NCI-H1436 (cell line): Measurements from ENCODE around the gene GTF3C5.
"Not testable (repeated sequence)": the region's sequence is repeated elsewhere in the genome, so short reads cannot be mapped to it uniquely, and the experiment has no call there.

ENCODE experiments used
- DNase-seq: peaks from one replicate; lab custom pipeline; 2025; lab: John Stamatoyannopoulos, UW

The GTF3C5 gene

DNA sequence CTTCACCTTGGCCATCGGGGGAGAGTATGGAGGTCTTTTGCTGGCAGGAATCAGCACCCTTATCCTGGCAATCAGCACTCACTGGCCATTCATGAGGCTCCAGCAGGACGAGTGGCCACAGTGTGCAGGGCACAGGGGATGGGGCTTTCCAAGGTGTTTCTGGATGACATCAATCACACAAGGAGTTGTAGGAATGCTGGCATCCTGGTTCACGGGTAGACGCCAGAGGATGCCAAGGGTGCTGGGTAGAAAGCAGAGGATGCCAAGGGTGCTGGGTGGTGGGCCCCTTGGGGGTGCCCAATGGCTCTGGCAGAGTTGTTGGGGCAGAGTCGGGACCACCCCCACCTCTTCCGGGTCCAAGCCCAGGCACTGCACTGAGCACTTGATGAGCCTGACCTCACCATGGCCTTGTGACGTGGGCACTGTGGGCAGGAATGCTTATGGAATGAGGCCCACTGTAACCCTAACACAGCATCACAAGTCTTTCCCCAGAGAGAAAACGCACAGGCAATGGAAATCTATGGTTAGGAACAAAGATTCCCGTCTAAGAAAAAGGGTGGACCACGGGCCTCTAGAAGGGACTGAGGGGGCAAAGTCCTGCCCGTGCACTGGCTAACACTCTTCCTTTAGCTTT, 60.1 kb downstream of the GTF3C5 start:
- DNase-seq: no peak

DNA sequence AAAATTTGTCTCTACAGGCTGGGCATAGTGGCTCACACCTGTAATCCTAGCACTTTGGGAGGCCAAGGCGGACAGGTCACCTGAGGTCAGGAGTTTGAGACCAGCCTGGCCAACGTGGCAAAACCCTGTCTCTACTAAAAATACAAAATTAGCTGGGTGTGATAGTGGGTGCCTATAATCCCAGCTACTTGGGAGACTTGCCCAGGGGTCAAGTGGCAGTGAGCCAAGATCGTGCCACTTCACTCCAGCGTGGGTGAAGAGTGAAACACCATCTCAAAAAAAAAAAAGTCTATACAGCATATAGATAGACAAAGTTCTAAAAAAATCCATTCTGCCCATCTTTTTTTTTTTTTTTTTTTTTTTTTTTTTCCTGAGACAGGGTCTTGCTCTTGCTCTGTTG, 63.6 kb downstream of the GTF3C5 start:
- DNase-seq: not testable (repeated sequence)

DNA sequence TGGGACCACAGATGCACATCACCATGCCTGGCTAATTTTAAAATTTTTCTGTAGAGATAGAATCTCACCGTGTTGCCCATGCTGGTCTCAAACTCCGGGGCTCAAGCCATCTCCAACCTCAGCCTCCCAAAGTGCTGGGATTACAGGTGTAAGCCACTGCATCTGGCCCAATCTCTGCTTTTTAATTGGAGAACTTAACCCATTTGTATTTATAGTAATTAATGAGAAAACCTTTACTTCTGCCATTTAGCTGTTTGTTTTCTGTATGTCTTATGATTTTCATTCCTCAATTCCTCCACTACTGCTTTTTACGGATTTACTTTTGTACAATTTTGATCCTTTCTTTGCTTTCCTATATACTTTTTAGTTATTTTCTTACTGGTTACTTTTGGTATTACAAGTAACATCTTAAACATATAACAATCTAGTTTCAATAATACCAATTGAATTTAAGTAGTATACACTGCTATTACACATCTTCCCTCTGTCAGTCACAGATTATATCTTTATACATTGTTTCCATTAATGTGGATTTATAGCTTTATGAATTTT, 64.1 kb downstream of the GTF3C5 start:
- DNase-seq: no peak

DNA sequence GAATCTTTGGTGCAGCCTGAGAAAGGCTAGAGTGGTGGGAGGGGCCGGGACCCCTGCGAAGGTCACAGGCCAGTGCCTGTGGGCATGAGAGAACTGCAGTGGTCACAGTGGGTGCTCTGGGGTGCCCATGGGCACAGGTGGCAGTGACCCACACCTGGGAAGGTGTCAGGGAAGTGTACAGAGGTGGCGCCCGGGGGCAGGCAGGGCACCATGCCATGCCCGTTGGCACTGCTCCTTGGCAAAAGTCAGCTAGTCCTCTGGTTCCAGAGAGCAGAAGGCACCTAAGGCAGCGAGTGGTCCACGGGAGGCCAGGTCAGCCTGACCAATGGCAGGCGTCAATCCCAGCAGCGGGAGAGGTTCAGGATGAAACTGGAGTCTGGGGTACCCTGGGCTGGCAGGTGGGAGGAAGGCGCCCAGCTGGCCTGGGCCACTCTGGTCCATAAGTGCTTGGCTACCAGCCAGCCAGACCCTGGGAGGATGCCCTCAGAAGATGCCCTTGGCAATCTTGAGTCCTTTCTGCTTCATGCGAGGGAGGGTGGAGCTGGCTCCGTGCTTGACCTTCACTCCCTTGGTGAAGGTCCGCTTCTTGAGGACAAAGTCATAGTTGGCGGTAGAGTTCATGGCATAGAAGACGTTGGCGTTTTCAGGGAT, 67.4 kb downstream of the GTF3C5 start:
- no peak for DNase-seq

DNA sequence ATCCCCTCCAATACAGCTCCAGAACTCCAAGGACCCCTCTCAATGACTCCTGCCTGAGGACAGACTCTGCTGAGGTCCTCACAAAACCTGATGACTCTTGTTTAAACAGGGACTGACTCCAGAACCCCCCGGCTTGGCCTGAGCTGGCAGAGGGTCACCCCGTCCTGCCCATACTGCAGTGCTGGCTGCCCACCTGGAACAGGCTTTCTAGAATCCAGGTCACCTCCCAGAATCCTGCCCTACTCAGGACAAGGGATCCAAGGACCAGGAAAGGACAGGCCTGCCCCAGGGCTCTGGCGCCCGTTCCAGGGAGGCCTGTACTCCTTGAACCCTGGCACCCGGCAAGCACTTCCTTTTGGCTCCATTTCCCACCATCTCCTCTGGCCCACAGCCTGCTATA, 68.1 kb downstream of the GTF3C5 start:
- DNase-seq: no peak

DNA sequence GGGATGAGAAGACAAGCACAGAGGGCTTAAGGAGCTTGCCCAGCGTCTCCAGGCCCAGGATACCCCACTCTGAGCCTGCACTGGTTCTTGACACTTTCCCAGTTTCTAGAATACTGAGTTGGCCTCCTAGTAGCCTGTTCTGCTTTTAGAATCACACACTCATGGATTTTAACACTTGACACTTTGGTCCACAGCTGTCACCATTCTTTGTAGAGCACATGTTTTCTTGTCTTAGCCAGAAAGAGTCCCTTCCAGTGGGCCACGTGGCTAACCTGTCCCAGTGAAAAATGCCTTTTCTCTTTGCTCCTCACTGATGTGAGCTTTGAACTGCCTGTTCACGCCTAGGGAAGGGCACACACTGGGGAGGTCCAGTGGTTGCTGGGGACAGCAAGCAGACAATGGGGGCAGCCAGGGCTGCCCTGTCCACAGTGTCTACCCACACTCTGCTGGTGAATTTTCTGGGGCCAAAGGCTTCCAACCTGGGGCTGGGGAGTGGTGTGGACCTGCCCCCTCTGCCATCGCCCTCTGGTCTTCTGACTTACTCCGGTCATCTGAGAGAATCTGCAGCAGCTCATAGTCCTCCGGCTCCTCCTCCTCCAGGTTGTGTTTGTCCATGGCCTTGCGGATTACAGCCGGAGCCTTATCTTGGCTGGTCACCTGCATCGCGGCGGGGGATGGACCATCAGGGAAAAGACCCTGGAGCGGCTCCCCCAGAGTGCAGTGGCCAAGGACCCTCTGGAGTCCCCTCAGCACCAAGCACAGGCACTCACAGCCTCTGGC, 69.1 kb downstream of the GTF3C5 start:
- DNase-seq: no peak

DNA sequence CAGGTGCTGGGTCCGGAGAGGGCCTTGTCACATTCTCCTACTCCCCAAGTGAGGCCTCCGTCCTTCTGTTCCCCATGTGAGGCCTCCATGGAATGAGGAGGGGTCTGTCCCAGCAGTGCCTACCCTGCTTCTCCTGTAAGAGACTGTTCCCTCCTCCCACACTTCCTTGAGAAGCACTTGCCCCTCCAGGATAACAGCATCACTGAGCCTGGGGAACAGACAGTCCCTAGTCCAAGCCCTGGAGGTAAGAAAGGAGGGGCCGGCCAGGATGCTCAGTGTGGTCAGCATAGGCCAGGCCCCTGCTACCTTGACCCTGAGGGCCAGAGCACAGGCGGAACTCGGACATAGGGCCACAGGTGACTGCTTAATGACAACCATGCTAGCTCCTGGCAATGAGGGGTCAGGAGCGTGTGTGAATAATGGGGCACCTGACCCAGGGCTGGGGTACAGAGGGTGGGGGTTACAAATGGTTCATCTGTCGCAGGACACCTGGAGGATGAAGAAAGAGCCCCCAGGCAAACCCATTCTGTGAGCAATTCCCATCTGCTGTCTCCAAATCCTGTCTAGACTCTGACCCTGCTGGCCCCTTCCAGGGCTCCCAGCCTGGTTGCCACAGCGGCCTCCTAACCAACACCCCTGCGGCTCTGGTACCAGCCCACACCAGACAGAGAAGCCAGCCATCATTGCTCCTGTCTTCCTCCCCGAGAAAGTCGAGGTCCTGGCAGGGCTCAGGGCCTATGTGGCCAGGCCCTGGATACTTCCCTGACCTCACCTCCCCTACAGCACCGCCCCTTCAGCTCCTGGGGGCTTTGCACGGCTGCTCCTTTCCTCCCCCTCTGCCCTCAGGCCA, 69.9 kb downstream of the GTF3C5 start:
- no peak for DNase-seq

DNA sequence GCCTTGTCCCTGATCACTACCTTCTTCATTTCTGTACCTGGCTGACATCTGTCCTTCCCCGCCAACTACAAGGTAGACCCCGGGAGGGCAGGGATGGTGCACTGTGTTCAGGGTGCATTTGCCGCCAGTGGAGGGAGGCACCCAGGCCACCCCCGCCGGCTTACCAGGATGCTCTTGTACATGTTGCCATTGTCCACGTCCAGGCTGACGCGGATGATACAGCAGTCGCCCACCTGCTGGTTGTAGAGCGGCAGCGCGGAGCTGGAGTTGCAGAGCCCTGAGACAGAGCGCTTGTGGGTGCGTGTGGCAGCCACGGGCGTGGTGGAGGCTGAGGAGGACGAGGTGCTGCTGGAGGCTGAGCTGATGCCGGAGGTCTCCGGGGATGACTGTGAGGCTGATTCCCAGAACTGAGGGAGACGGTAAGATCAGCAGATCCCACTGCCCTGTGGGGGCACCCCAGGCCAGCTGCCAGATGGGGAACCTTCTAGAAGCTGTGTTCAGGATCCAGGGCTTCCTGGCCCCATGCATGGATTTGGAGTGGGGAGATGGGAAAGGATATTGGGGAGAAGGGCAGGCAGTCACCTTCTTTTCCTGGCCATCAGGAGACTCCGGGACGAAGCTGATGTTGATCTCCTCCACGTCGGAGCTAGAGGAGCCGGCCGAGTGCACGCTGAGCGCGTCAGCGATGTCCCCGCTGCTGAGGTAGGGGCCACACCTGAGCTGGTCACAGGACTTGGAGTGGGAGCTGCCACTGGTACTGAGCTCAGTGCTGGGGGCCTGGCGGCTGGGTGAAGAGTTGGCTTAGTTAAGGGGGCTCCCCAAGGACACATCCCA, 70.8 kb downstream of the GTF3C5 start:
- no peak for DNase-seq

DNA sequence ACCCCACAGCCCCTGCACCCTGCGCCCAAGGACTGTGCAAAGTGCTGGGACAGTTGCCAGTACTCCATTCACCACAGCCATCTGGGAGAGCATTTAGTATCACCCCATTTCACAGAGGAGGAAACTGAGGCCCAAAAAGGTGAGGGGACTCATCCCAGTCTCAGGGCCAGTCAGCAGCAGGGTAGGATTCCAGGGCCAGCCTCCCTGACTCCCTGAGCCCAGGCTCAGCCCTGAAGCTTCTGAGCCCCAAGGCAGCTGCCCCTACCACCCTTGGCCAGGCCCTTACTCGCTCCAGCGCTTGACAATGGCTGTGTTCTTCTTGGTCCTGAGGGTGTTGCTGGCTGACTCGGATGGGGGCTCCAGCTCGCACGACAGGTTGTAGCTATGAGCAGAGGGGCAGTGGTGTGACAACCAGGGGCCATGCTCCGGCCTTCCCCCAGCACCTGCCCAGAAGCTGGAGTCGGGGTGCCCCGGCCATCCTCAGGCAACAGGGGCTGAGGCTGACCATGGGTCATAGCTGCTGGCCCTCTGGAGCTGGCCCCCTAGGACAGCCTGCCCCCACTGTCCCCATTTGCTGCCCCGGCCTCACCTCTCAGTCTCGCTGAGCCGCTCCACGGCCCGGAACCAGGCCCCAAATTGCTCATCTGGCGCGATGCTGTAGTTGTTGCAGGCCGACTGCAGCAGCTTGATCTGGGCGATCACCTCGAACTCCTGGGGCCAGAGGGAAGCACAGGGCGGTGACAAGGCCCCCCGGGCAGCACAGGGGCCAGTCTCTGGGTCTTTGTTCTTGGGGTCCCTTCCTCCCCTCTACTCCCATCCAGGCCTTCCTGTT, 71.6 kb downstream of the GTF3C5 start:
- no peak for DNase-seq

DNA sequence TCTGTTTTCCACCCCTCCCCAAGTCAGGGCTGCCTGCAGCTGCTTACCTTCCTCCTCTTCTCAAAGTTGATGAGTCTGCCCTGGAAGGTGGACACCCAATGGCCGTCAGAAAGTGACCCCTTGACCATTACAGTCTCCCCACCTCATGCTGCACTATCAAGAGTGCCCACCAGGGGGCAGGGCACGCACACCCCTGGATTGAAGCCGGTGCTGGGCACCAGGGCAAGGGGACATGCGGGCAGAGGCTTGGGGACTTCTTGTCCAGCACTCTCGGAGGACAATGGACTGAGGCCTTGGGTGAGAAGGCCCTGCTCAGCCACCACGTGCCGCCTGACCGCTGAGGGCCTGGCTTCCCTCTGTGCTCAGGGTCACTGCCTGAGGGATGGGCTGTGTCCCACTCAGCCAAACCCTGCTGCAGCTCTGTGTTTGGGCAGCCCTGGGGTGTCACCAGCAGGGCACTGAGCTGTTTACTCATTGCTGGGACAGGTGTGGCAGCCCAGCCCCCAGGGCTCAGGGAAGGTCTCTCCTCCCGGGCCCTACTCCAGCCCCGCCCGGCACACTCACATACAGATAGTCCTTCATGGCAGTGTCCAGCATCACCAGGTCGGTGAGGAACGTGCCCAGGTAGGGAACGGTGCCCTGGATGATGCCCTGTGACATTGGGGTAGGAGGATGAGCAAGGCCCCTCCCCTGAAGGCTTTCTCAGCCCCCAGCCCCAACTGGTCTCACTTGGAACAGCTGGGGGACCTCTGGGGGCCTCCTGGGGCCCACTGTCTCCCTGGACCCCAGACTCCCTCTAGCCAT, 72.6 kb downstream of the GTF3C5 start:
- DNase-seq: peak; percentile 21

DNA sequence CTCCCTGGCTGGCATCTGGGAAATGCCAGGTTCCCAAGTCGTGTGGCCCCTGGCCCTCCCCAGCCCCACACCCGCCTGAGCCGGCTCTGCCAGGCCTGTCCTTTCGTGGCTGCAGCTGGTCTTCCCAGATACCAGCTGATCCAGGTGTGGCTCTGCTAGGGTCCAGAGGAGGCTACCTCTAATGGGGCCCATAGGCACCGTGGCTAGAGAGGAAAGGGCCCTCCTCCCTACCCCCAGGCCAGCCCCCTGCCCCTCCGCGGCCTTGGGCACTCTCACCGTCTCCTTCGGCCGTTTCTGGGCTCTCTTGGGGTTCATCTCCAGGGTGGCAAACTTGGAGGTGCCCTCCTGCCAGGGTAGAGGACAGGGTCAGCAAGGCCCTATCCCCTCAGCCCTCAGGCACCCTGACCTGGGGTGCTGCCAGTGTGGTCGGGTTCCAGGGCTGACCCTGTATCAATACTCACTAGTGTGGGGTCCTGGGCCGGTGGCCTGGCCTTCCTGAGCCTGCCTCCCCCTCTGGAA, 73.2 kb downstream of the GTF3C5 start:
- no peak for DNase-seq

DNA sequence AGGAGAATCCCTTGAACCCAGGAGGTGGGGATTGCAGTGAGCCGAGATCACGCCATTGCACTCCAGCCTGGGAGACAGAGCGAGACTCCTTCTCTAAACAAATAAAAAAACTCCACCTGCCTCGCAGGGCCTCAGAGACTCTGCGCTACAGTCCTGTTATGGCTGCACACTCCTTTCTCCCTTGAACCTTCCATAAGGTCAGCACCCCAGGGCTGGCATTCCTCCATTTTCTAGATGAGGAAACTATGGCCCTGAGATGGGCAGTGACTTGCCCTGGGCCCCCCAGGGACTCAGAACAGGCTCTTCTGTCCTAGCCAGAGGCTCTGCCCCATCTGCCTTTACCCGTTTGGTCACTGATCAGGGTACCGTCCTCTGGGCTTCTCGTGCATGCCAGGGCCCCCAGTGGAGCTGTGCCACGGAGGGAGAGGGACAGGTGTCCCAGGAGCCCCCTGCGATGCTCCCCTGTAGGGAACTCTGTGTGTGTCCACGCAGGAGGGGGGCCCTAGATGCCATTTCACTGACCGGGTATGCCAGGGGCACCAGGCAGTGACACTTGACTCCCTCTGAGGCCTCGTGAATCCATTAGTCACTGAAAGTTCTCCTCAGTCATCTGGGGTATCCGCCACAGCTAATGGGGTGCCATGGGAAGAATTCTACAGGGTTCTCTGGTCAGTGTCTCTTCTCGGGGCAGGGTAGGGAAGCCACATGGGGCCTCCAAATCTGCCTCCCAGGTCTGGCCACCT, 74.1 kb downstream of the GTF3C5 start:
- DNase-seq: no peak

DNA sequence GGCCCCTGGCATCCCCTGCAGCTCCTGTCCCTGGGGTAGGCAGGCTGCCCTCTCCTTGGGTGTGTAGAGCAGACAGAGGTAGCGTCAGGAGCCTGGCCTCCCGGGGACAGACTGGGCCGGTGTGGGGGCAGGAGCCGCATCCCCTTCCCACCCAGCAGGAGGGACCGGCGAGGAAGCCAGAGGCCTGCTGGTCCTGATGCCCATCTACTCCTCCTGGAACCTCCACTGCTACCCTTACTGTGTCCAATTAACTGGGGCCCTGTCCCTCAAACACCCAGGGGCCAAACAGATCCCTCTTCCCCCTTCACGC, 74.6 kb downstream of the GTF3C5 start:
- no peak for DNase-seq

DNA sequence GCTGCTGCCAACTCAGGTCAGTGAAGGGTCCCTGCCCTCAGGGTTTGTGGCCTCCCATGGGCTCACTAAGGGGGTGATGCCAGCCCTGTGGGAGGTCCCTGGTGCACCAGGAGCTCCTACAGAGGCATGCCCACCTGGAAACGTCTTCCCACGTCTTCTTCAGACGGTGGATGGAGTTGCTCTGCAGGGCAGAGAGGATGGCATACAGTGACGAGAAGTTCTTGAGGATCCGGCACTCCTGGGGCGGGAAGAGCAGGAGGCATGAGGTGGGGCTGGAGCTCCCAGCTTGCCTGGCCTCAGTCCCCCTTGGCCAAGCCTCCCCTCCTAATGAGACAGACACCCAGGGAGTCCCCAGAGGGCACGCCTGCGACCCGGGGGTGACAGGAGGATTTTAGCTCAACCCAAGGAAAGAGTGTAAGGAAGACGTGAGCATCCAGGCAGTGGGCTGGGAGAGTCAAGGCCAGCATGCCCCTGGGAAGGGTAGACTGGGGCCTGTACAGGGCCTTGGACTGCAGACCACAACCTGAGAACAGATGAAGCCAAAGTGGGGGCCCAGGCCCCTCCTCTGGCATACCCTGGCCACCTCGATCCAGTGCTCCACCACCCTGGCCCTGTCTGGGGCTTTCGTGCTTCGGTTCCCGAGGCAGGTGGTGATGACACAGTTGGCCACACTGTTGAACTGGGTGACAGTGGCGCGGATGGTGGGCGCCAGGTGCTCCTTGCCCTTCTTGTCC, 75.9 kb downstream of the GTF3C5 start:
- DNase-seq: no peak

DNA sequence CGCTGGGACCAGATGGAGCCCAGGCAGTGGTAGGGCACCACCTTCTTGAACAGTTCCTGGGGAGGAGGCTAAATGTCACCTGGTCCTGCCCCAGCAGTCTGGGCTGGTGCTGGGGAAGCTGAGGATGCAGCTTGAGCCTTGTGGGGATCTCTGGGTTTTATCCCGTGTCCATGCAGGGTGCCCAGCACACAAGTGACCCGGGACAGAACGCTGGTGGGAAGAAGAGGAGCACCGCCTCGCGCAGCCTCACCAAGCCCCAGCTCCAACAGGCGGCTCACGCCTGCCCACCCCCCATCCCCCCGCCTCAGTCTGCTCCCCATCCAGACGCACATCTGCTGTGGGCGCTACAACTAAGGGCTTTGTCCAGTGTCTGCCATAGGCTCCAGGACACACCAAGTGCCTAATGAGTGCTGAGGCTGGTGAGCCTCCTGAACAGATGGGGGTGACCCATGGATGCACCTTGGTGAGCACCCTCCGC, 76.5 kb downstream of the GTF3C5 start:
- no peak for DNase-seq
